HG02588 (cell line): ENCODE data around the gene IFNL1.
"Not testable (repeated sequence)": the region's sequence is repeated elsewhere in the genome, so short reads cannot be mapped to it uniquely, and the experiment has no call there.

Source experiments
- ATAC-seq: cut with Tn5 transposase; IDR thresholded peaks from one replicate; pipeline ENCODE4 v1.9.1; 2021; ENCODE audit warnings: mild to moderate bottlenecking, moderate library complexity; ENCODE audit not compliant: unreplicated experiment

The IFNL1 gene

GRCh38 chr19:39296055-39296645 is at the start of gene IFNL1:
TSS of gene IFNL1 (plus strand) at chr19:39296407. CDS start at chr19:39296422, 15 bp downstream.
- ATAC-seq, result no peak

GRCh38 chr19:39246951-39247669 is 49.1 kb upstream of the IFNL1 start:
- ATAC-seq, result no peak

GRCh38 chr19:39247701-39248664 is 48.2 kb upstream of the IFNL1 start:
- no peak for ATAC-seq

- no peak for ATAC-seq
Observed at GRCh38 chr19:39248806-39249205, 47.4 kb upstream of the IFNL1 start, which contains the start of gene IFNL4. TSS of gene IFNL4 (minus strand) at chr19:39248856.

- no peak for ATAC-seq
Observed at GRCh38 chr19:39251081-39251480, 45.1 kb upstream of the IFNL1 start.

GRCh38 chr19:39251846-39252245 is 44.4 kb upstream of the IFNL1 start:
- ATAC-seq, result no peak

GRCh38 chr19:39252458-39252857 is 43.7 kb upstream of the IFNL1 start:
- ATAC-seq, result no peak

GRCh38 chr19:39253374-39254149 is 42.6 kb upstream of the IFNL1 start:
- ATAC-seq, result no peak

GRCh38 chr19:39254531-39255345 is 41.5 kb upstream of the IFNL1 start:
- ATAC-seq, result no peak

- ATAC-seq, result no peak
Observed at GRCh38 chr19:39257227-39257626, 39.0 kb upstream of the IFNL1 start.

- ATAC-seq, result no peak
Observed at GRCh38 chr19:39261704-39262103, 34.5 kb upstream of the IFNL1 start.

GRCh38 chr19:39262496-39262895 is 33.7 kb upstream of the IFNL1 start:
- ATAC-seq, result no peak

GRCh38 chr19:39263912-39264305 is 32.3 kb upstream of the IFNL1 start:
- ATAC-seq, result no peak

- ATAC-seq, result no peak
Observed at GRCh38 chr19:39264306-39265290, 31.6 kb upstream of the IFNL1 start.

GRCh38 chr19:39265321-39265916 is 30.8 kb upstream of the IFNL1 start:
- ATAC-seq, result no peak

GRCh38 chr19:39268085-39268484 is 28.1 kb upstream of the IFNL1 start, which contains the start of gene IFNL2:
TSS of gene IFNL2 (plus strand) at chr19:39268396. CDS start at chr19:39268569, 173 bp downstream.
- ATAC-seq, result not testable (repeated sequence)

- ATAC-seq, result not testable (repeated sequence)
Observed at GRCh38 chr19:39268531-39269223, 27.5 kb upstream of the IFNL1 start.
